Hematopoietic multipotent progenitor cell treated with erythropoietin and hydrocortisone succinate and interleukin-3 and kit ligand, for 6 days (in vitro differentiated cells): ENCODE measurements around the gene IL12A.

Experiments
- DNase-seq: peaks from one replicate; pipeline ENCODE4 v3.0.0-alpha.2; 2015

IL12A gene

GRCh38 chr3:159988617-159989271 lies at the start of gene IL12A:
TSS of gene IL12A (plus strand) at chr3:159988835.
- DNase-seq = peak; percentile 87

- peak; percentile 73 for DNase-seq
These were observed 47.3 kb upstream of the IL12A start for GRCh38 chr3:159941038-159942000.

GRCh38 chr3:159944781-159945180 lies 43.9 kb upstream of the IL12A start:
- DNase-seq = no peak

- no peak for DNase-seq
These were observed 42.7 kb upstream of the IL12A start for GRCh38 chr3:159945930-159946329.

- no peak for DNase-seq
These were observed 41.4 kb upstream of the IL12A start for GRCh38 chr3:159947220-159947619.

- peak; percentile 14 for DNase-seq
These were observed 40.0 kb upstream of the IL12A start for GRCh38 chr3:159948429-159949144.

- DNase-seq = peak; percentile 47
These were observed 38.3 kb upstream of the IL12A start for GRCh38 chr3:159950156-159950898.

- no peak for DNase-seq
These were observed 37.1 kb upstream of the IL12A start for GRCh38 chr3:159951540-159951939.

GRCh38 chr3:159953325-159954085 lies 35.1 kb upstream of the IL12A start:
- DNase-seq = peak; percentile 51

- DNase-seq = no peak
These were observed 28.2 kb upstream of the IL12A start for GRCh38 chr3:159960188-159961148.

GRCh38 chr3:159964166-159964973 lies 24.3 kb upstream of the IL12A start:
- DNase-seq = no peak

- no peak for DNase-seq
These were observed 17.3 kb upstream of the IL12A start for GRCh38 chr3:159971311-159971710.

GRCh38 chr3:159977295-159977694 lies 11.3 kb upstream of the IL12A start:
- no peak for DNase-seq

- DNase-seq = no peak
These were observed 10.3 kb upstream of the IL12A start for GRCh38 chr3:159978353-159978752.

GRCh38 chr3:159978918-159979703 lies 9.5 kb upstream of the IL12A start:
- no peak for DNase-seq

GRCh38 chr3:159982442-159982974 lies 6.1 kb upstream of the IL12A start:
- DNase-seq = no peak

- DNase-seq = peak; percentile 16
These were observed 1.3 kb upstream of the IL12A start for GRCh38 chr3:159987291-159987711.
